K562 (cell line): ENCODE data around the gene ACOT13. TPM values are rescaled to one million over a fixed set of nuclear protein-coding genes. Genes with fewer than 3 reads are reported as not detected.

Experiments used
- AFF4 ChIP-seq: sonication (generic); formaldehyde crosslinking; IDR thresholded peaks from 2 replicates; pipeline ENCODE4 v1.8.0; 2023; ENCODE audit warnings: mild to moderate bottlenecking, missing genetic modification reagents
- ATF1 ChIP-seq, 2 experiments: fragments of 450-650 bp in 1 of 2; IDR thresholded peaks; 2 replicates each; pipeline ENCODE4 v1.6.1; 2016; ENCODE audit warnings: missing compliant biosample characterization in 1 of 2, missing genetic modification characterization in 1 of 2
- ATF6 ChIP-seq: sonication (generic); formaldehyde crosslinking; IDR thresholded peaks from 2 replicates; pipeline ENCODE4 v1.4.0; 2020; ENCODE audit warnings: mild to moderate bottlenecking, missing genetic modification reagents
- CREB3 ChIP-seq: fragments of 450-650 bp; conservative IDR thresholded peaks from 2 replicates; pipeline ENCODE4 v1.6.1; 2016; ENCODE audit warnings: missing genetic modification characterization, low read depth, mild to moderate bottlenecking, missing compliant biosample characterization, moderate library complexity
- FOXJ2 ChIP-seq: fragments of 200-800 bp; sonication (Bioruptor generic); IDR thresholded peaks from 2 replicates; pipeline ENCODE4 v1.6.1; 2016; ENCODE audit warnings: missing genetic modification characterization, missing compliant biosample characterization
- FOXP4 ChIP-seq: sonication (generic); formaldehyde crosslinking; IDR thresholded peaks from 2 replicates; pipeline ENCODE4 v1.8.0; 2022; ENCODE audit warnings: mild to moderate bottlenecking, missing genetic modification reagents, borderline replicate concordance
- MAFF ChIP-seq: IDR thresholded peaks from 2 replicates; pipeline ENCODE4 v1.6.1; 2012; ENCODE audit warnings: low read length, improper control_type of control experiment
- PURB ChIP-seq: sonication (generic); formaldehyde crosslinking; IDR thresholded peaks from 2 replicates; pipeline ENCODE4 v1.9.0; 2021; ENCODE audit warnings: low read depth, mild to moderate bottlenecking, missing genetic modification reagents
- SETDB1 ChIP-seq: IDR thresholded peaks from one replicate; pipeline ENCODE4 v1.6.1; 2012; ENCODE audit warnings: low read length, control low read depth, inconsistent platforms
- SRSF7 ChIP-seq: fragments of 200-400 bp; formaldehyde crosslinking; optimal IDR thresholded peaks from 2 replicates; pipeline ENCODE3; 2017; ENCODE audit warnings: mild to moderate bottlenecking, low read depth, low read length
- TARDBP ChIP-seq: fragments of 450-650 bp; IDR thresholded peaks from 2 replicates; pipeline ENCODE4 v1.6.1; 2016
- ZBTB1 ChIP-seq: sonication (generic); formaldehyde crosslinking; IDR thresholded peaks from 2 replicates; pipeline ENCODE4 v1.8.1; 2023; ENCODE audit warnings: missing genetic modification reagents, low read depth, mild to moderate bottlenecking, borderline replicate concordance
- ZEB2 ChIP-seq: fragments of 450-650 bp; IDR thresholded peaks from 2 replicates; pipeline ENCODE4 v1.6.1; 2016
- ZNF644 ChIP-seq: fragments of 200-800 bp; sonication (Bioruptor generic); IDR thresholded peaks from 2 replicates; pipeline ENCODE4 v1.6.1; 2016; ENCODE audit warnings: low read depth, missing genetic modification characterization, missing compliant biosample characterization
- ZNF740 ChIP-seq, 3 experiments: fragments of 200-800 bp in 1 of 3; sonication (Bioruptor generic) in 1 of 3; sonication (generic) in 1 of 3; formaldehyde crosslinking in 1 of 3; IDR thresholded peaks; 2 replicates each; pipeline versions ENCODE4 v1.6.1 to v1.8.0; 2016 to 2022; ENCODE audit warnings: mild to moderate bottlenecking in 2 of 3, missing compliant biosample characterization in 2 of 3, missing genetic modification characterization in 2 of 3, missing genetic modification reagents in 1 of 3
- polyA plus RNA-seq, 8 experiments: library from polyadenylated mRNA; depleted of rRNA in 4 of 8; stranded (reverse) in 5 of 8; unstranded in 3 of 8; fragments of >200 nt; fragmentation: Nextera tagmentation in 2 of 8; fragmentation: Illumina TruSeq in 1 of 8; extraction: Ambion mirVana in 2 of 8; extraction: Trizol in 1 of 8; gene quantifications; 2 replicates each; pipeline versions ENCODE4 v1.2.1 to v1.2.3, GENCODE V29; 2011 to 2014; ENCODE audit warnings: inconsistent platforms in 1 of 8, missing spikeins in 1 of 8
- total RNA-seq, 7 experiments: library from RNA; depleted of rRNA in 6 of 7; stranded (reverse); fragments of >200 nt in 6 of 7; fragmentation: Illumina TruSeq in 2 of 7; extraction: Trizol in 2 of 7; gene quantifications; 2 replicates each; pipeline versions ENCODE4 v1.2.1 to v1.2.3, GENCODE V29; 2011 to 2021; ENCODE audit warnings: low replicate concordance in 1 of 7

Gene ACOT13
- total and polyA plus RNA-seq, 9 of the 15 experiments (the other 6 are each of a cell fraction or from before 2014, with no cell fraction given): 14.1 to 129 (median 65.7) TPM

- no peak for TF ChIP-seq ZBTB1 (CRISPR knock-in tag)
- no peak for TF ChIP-seq SRSF7
- no peak for TF ChIP-seq ATF1 (CRISPR knock-in tag; IDR thresholded peaks at IDR 0.05)
- peak; percentile 79 for TF ChIP-seq ATF1 (tag; IDR thresholded peaks at IDR 0.05)
- TF ChIP-seq SETDB1: no peak
- TF ChIP-seq PURB (CRISPR knock-in tag): no peak
- no peak for TF ChIP-seq ZNF740 (CRISPR knock-in tag; IDR thresholded peaks at IDR 0.05)
- TF ChIP-seq ZNF740 (tag; IDR thresholded peaks at IDR 0.05): no peak
- TF ChIP-seq CREB3: peak; percentile 33; the same call in 1 of the 2 replicates
- peak; percentile 72; the same call in 1 of the 2 replicates for TF ChIP-seq ZEB2
- peak; percentile 41; the same call in 1 of the 2 replicates for TF ChIP-seq ZNF644 (tag)
- no peak for TF ChIP-seq ATF6
- peak; percentile 71; the same call in 1 of the 2 replicates for TF ChIP-seq MAFF
- no peak for TF ChIP-seq TARDBP
- no peak for TF ChIP-seq AFF4 (CRISPR knock-in tag)
- no peak for TF ChIP-seq FOXJ2
- no peak for TF ChIP-seq FOXP4 (CRISPR knock-in tag)
Measured at GRCh38 chr6:24658573-24659560, 8.0 kb upstream of the ACOT13 start (continued).
